Activated effector memory CD4-positive, alpha-beta T cell treated with anti-CD3 and anti-CD28 coated beads, Interleukin-2, amount 50 U/mL, for 16 hours (primary cell): ENCODE measurements around the gene RHEB.

Source experiments
- DNase-seq: peaks from one replicate; pipeline ENCODE4 v3.0.0-alpha.2; 2020

Gene RHEB

DNA sequence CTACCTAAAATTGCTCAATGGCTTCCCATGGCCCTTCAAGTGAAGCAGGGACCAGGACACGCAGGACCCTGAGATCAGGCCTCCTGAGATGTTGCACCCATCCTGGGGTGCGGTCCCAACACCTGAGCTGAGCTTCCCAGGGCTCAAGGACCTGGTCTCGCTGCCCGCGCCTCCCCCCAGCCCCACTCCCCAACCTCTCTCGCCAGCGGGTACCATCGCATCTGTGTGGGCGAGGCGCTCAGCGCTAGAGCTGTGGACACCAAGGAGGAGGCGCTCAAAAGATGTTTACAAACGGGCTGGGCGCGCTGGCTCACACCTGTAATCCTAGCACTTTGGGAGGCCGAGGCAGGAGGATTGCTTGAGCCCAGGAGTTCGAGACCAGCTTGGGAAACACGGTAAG, 72.4 kb downstream of the RHEB start:
- peak; percentile 57 for DNase-seq

DNA sequence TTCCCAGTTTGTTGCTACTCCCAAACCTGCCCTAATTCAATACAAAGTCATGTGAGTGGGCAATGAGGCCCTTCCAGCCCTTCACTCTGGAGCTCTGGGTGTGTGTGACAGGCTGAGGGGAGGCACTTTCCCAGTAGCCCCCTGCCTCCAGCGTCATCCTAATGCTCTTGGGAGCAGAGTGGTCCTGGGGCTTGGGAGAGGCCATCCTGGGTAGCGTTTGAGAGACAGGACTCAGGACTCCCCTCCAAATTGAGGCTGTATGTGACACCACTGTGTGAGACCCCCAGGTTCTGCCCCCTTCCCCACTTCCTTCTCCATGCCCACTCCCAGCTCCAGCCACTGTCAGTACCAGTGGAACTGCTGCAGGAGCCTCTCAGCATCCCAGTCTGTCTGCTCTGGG, 73.3 kb downstream of the RHEB start:
- peak; percentile 39 for DNase-seq

DNA sequence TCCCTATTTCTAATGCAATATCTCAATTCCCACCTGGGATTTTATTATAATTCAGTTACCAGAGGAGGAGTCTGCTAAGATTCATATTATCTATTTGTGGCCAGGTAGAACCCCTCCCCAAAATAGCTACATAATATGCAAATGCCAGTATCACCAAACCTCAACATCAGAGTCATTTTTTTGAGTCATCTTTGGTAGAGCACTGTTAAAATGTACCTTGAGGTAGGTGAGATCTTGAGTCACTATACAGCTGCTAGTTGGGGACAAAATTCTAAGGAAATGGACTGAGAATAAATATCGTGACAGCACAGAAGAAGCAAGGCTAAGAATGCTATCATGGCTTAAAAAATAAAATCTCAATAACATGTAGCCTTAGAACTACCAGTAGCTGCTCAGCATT, 75.1 kb downstream of the RHEB start:
- no peak for DNase-seq

DNA sequence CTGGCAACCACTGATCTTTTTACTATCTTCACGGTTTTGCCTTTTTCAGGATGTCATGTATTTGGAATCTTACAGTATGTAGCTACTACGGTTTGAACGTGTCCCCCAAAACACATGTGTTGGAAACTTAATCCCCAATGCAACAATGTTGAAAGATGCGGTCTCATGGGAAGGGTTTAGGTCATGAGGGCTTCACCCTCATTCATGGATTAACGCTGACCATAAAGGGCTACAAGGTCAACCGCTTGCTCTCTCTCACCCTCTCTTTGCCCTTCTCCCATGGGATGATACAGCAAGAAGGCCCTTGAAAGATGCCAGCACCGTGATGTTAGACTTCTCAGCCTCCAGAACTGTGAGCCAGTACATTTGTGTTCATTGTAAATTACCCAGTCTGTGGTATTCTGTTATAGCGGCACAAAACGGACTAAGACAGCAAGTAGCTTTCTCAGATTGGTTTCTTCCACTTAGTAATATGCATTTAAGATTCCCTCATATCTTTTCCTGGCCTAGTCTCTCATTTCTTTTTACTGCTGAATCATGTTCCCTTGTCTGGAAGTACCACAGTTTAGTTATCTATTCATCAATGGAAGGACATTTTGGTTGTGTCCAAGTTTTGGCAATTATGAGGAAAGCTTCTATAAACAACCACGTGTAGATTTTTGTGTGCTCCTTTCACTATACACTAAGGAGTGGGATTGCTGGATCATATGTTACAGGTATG, 76.8 kb downstream of the RHEB start:
- no peak for DNase-seq

DNA sequence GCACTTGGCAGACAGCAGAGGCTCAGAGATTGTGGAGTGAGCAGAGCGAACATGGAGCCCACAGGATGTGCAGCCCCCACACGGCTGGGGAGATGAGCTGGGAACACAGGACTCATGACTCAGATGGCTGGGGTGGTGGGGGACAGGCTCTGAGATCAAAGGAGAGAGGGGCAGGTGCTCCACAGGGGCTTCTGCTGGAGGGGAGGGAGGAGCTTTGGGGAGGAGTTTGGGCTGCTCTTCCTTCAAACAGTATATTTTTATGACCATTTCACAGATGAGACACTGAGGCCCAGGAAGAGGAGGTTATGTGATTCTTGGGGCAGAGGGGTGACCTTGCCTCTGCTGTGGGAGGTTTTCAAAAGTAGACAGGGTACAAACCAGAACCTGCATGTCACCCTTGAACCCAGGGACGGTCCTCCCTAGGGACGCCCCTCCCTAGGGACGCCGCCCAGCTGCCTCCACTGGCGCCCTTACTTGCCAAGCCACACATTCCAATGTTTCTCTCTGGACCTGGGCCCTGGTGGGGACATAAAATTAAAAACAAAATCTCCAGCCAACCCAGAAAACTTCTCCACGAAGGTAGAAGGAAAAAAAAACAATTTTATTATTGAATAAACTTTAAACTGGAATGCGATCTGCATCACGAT, 78.8 kb downstream of the RHEB start:
- peak; percentile 33 for DNase-seq

DNA sequence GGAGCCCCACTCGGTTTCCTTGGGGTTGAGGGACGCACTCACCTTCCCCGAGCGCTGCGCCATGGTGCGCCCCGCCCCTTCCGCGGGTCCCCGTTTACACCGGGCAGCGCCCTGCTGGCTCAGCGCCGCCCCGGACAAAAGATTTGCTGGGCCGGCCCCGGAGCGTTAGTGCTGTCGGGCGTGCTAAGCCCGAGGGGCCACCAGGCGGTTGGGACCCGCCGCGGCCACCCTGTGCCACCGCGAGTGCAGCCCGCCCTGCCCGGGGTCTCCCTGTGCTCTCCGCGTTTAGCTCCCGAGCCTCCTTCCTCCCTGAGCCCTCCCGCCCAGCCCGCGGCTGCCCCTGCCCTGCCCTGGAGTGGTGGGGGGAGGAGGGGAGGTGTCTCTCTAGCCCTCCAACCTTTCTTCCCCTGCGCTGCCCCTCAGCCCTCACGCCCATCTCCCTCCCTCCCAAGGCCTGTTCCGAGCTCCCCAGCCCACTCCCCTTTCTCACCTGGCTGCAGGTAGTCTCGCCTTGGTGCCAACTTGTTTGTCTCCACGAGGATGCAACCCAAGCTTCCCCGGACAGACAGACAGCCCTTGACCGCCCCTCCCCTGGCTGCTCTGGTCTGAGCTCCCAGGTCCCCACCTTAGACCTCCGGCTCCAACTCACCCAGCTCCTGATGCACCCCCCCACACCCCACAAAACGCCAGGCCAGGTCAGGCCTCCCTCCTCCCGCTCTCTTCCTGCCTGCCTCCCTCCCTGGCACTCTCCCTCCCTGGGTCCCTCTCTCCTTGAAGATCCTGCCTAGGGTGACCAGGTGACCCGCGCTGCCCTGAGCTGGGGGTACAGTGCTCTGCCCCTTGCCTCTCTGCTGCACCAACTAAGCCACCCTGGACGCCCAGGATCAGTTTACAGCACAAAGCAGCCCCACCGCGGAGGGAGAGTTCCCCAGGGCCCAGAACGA, 79.6 kb downstream of the RHEB start, which contains the start of gene CRYGN:
TSS of gene CRYGN (minus strand) at position 287 of the 944 bp plus-strand sequence. CDS start at position 63, 224 bp downstream.
- DNase-seq = peak; percentile 72

DNA sequence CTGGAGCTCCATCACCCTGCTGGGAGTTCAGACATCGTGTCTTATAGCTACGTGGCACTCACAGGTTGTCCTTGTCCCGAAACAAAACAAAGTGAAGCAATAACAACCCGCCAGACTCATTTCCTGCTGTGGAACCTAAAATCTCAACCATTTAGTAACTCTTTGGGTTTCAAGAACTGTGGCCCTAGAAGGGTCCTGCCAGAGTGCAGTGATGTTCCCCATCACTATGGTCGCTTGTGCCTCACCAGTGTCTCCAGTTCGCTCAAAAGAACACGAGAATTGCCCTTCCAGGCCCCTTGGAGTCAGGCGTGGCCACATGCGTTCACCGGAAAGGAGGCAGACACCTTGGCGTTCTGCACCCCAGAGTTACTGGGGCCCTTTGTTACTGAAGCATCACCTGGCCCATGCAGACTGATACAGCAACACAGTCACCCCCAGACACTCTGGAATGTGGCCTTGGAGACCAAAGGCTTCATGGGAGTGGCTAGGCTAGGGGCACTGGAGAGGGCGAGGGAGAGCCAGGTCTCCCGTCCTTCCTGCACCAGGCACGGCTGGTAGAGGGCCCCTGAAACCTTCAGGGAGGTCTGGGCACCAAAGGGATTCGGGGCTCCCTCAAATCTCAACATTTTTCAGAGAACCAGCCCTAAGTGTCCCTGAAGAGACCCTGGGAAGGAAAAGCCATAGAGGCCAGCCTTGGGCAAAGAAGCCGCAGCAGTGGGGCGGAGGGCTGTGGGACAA, 80.7 kb downstream of the RHEB start:
- peak; percentile 27 for DNase-seq

DNA sequence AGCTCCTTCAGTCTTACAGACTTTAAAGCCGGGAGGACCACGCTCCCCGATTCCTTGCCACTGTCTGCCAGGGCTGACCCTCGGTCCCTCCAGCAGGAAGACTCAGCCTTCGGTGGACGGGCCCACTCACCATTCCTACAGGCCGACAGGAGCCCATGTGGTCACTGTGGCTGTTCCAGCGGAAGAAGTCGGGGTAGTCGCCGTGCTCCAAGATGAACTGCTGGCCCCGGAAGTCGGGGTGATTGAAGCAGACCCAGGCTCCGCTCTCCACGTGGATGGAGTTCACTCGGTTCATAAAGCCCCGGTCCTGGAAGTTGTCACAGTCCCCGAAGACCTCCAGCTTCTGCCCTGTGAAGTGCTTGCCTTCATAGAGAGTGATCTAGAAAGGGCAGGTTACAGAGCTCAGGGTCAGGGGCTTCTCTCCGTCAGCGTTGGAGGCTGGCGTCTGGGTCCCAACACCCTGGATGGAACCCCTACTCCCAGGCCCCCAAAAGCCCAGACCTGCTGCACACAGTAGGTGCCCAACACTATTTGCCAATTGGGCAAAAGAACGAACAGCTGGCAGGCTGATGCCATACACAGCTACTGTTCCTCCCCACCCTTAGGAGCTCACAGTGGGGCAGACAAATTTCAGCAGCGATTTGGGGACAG, 81.7 kb downstream of the RHEB start:
- peak; percentile 54 for DNase-seq

DNA sequence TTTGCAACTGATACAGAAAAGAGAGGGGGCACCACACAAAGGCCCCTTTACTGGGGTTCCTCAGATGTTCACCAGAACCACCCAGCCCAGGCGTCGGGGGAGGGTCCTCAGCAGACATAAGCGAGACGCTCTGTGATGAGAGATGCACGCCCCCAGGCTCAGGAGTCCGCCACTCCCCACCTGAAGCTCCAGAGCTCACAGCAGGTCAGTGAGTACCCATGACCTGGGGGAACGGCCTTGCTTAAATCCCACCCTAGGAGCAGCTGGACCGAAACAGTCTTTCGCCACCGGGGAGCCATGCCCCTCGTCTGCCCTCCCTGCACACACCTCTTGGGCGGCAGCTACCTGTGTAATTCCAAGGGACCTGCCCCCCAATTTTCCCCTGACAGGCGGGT, 82.5 kb downstream of the RHEB start:
- DNase-seq = peak; percentile 41

DNA sequence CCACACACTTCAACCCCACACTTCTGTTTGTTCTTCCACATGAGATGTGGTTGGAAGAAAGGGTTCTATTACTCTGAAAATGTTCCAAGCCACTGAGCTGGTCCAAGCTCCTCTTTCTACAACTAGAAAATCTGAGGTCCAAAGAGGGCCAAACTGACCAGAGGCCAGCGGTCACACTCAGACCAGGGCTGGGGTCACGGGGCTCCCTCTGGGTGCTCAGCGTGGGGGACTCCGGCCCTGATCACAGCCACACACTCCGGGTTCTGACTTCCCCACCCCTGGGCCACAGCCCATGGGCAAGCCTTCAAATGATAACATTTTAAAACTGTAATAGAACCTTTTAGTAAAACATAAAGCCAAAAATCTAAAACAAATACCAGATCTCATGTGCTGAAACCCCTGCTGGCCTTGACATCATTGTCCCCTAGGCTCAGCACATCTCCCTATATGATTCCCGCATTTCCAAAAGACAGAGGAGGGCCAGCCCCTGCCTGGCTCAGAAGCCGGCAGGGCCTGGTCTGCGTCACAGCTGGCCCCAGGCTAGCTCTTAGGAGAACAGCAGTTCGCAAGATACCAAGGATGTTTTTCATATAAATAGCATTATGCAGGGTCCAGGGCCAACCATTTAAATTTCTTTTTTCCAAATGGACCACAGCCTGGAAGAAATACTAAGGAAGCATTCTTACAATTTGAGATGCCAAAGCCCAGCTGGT, 83.1 kb downstream of the RHEB start:
- peak; percentile 58 for DNase-seq

DNA sequence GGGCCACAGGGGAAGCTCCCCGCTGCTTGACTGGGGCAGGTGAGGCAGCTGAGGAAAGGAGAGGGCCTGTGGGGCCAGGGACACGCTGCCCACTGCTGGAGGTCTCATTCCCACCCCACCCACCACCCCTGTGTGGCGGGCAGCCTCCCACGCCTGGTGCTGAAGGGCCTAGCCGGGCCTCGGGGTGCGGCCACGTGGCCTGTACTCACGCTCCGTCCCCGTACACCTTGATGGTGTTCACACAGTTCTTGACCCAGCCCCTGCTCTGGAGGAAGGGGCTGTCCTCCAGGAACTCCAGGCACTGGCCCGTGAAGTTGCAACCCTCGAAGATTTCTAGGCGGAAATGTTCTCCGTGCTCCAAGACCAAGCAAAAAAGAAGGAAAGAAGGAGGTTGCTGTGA, 83.7 kb downstream of the RHEB start:
- peak; percentile 47 for DNase-seq

DNA sequence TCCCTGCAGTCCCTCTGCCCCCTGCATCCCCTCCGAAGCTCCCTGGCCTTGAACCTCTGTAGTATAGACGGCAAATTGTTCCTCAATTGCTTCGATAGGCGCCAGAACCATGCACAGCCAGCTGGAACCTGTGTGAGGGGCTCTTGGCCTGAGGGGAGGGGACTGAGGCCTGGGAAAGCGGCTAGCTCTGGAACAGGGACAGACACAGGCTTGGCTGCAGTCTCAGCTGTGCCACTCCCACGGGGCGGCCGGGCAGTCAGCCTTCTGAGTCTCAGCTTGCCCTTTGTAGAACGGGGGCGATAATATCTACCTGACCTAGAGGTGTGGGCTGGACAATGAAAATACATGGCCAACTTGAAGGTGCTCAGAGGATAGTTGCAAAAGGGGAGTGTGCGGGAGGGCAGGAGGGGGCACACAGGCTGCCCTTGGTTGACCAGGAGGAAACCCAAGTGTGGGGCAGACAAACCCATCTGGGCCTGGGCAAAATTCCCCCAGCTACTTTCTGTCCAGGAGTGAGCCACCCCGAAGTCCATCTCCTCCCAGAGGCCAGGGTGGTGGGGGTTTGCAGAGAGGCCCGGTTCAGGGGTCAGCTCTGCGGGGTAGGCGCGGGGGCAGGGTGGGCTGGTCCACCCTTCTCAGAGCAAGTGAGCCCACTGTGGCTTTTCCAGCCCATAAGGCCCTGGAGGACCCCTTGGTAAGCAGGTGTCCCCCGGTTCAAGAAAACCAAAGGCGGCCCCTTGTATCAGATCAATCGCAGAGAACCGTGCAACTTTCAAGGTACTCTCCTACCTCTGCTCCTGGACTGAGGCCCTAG, 84.4 kb downstream of the RHEB start:
- no peak for DNase-seq

DNA sequence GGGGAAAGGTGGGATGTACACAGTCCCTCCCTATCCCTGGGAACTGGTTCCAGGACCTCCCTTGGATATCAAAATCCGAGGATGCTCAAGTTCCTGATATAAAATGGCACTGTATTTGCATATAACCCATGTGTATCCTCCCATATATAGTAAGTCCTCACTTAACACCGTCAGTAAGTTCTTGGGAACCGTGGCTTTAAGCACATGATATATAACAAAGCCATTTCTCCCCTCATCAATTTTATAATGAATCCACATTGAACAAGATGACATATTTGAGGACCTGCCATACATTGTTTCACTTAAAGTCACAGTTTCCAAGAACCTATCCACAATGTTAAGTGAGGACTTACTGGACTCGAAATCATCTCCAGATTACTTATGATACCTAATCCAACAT, 85.1 kb downstream of the RHEB start:
- no peak for DNase-seq

DNA sequence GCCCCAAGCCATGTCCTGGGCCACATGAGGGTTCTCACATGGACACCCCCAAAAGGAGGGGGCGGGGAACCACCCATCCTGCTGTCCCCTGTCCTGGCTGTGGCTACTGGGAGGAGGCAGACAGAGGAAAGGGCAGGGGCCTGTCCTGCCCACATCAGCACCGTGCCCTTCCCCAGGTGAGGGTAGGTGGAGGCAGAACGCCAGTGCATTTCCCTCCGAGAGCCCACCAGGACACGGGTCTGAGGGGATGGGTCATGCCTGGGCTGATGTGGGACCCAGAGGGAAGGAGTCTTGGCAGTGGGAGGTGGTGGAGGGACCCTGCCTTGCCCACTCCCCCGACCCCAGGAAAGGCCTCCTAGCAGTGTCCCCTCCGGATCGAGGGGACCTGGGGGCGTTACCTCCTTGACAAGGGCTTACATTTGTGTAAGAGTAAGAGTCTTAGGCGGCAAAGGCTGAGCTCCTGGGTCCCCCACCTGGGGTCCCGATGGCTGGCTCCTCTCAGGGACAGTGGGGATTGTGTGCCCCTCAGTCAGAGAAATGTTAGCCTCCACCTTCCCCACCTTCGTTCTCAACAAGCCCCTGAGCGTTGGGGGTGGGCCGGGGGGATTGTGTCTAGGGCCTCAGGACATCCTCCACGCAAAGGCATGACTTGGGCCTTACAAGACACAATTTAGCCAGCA, 85.8 kb downstream of the RHEB start:
- no peak for DNase-seq

DNA sequence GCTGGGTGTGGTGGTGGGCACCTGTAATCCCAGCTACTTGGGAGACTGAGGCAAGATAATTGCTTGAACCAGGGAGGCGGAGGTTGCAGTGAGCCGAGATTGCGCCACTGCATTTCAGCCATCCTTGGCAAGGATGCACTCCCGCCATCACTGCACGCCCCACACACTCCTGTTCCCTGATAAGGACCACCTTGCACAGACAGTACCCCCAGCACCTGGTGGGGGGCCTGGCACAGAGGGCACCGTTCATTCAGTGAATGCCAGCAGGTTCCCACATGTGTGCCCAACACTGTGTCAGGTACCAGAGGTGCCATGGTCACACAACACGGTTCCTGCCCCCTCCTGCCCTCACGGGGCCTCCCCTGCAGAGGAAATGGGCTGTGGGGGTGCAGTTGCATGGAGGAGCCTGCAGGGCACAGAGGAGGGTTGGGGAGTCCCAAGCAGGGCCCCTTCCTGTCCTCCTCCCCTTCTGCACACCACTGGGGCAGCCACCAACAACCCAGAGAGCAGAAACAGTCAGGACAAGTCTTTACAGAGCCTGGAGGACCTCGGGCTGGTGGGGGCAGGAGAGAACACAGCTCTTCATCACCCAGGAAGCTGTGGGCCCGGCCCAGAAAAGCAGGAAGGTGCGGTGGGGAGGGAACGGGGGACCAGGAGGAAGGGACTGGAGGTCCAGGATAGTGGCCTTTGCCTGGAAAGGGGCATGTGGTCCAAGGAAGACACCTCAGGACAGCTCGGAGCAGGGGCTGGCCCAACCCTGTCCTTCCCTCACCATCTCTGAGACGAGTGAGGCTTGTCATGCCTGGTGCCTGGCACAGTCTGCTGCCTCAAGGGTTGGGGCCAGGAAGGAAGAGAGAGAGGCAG, 86.8 kb downstream of the RHEB start:
- DNase-seq = peak; percentile 82

DNA sequence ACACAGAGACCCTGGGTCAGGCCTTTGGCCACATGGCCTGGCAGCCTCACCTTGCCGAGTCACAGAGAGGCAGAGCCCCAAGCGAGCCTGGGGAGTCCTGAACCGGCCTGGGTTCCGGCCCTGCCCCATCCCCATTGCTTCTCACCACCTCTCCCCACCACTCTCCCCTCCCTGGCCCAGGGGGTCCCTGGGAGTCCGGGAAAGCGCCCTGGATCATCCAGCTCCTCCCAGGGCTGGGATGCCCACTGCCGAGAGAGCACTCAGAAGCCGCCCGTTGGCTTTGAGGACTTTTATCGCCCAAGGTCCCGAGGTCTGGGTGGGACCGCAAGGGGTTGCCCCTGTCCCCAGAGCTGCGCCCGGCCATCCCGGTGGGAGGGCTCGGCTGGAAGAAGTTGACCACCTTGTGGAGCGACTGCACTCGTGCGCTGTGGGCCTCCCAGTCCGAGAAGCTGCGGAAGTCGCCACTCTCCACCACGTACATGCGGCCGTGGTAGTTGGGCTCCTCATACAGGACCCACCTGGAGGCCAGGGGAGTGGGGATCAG, 87.9 kb downstream of the RHEB start:
- peak; percentile 58 for DNase-seq

DNA sequence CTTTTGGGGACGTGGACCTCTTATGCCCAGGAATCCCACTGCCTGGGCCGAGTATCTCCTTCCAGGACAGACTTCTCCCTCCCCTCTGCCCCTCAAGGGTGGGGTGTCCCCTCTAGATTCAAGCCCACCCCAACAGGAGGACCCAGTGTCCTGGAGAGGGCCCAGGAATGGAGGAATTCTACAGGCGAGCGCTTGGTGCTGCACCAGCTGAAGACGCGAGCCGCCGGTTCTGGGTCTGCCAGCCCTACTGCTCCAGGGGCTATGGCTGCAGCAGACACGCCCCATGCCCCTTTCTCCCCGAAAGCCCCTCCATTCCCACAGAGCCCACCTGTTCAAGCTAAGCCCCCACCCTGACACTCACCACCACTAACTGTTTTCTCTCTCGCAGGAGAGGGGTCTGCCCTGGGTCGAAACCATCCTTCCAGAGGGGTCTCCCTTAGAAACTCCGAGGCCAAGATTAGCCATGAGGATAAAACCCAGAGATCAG, 88.4 kb downstream of the RHEB start:
- DNase-seq = peak; percentile 60

DNA sequence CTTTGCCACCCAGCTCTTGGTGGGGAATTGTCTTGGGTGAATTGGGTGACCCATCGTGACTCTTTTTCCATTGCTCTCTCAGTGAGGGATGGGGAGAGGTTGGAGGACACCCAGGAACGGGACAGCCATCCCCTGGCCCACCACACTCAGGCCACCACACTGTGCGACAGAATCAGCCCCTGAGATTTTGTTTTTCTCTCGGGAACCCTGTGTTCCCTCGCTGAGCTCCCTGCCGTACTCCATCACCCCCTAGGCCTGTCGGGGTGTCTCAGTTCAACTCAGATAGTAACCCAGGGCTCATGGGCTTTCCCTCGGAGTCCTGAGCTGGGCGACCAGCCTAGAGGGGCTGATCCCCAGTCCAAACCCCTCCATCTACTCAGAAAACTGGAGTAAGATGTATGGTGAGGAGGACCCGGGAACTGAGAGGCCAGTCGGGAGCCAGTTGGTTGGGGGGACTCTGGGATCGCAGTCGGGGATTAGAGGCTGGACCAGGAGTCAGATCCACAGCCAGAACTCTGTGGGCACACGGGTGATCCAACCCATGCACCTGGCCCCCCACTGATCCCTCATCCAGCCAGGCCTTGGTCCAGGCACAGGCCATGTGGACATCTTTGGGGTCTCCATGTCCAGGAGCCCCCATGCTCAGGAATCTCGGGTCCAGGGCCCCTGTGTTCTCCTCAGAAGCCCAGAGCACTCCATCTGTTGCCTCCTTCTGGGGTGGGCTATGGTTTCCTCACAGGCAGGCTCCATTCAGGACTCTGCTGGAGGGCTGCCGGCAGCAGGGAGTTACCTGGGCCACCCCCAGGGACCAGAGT, 89.1 kb downstream of the RHEB start:
- peak; percentile 60 for DNase-seq
